ENCODE data around the gene PGRMC2.

- TF ChIP-seq CTCF (conservative IDR thresholded peaks at IDR 0.05; ENCODE audit: low read depth, low read length) (no peak), EZH2phosphoT487 (IDR thresholded peaks at IDR 0.05; ENCODE audit: borderline replicate concordance, low read length) (no peak), EZH2 (IDR thresholded peaks at IDR 0.05; ENCODE audit: low read length, unreplicated experiment) (no peak)
Observed at GRCh38 chr4:128289523-128290158, 2.0 kb upstream of the PGRMC2 start.

All from PC-3 (cell line).